B cell (primary cell): Measurements from ENCODE around the gene PAQR5.

ENCODE experiments used
- CTCF ChIP-seq: fragments of 200-600 bp; IDR thresholded peaks from one replicate; pipeline ENCODE4 v1.8.0; 2022; ENCODE audit warnings: antibody characterized with exemption, mild to moderate bottlenecking
- EZH2 ChIP-seq: IDR thresholded peaks from 2 replicates; pipeline ENCODE4 v1.6.1; 2012; ENCODE audit warnings: borderline replicate concordance, low read depth, mild to moderate bottlenecking, moderate library complexity, low read length; ENCODE audit not compliant: insufficient read depth, poor library complexity, severe bottlenecking

- TF ChIP-seq CTCF (no peak), EZH2 (no peak)
Measured at GRCh38 chr15:69340243-69340900, 41.7 kb downstream of the PAQR5 start.
